ENCODE data around the gene PTX4. TPM values are rescaled to one million over a fixed set of nuclear protein-coding genes. Genes with fewer than 3 reads are reported as not detected.

The PTX4 gene
- total RNA-seq (0.05 TPM), polyA plus RNA-seq (0.05 TPM)
- long read RNA-seq, donor 1, result 0 reads
- long read RNA-seq, donor 2, result 0 reads
- long read RNA-seq, donor 3, result 0 reads
- long read RNA-seq, donor 4, result 0 reads
- long read RNA-seq, donor 5, result 0 reads
- long read RNA-seq, donor 6, partial matches to known transcripts, result 0 of 1 reads
- long read RNA-seq, donor 6, other reads (novel, unspliced or antisense), result 0 of 1 reads
- long read RNA-seq, donor 7, result 0 reads
- long read RNA-seq, donor 8, result 0 reads
- long read RNA-seq, donor 9, result 0 reads
- long read RNA-seq, donor 10, result 0 reads

- H3K4me1 ChIP-seq (ENCODE audit: control insufficient read depth in 2 of 2, insufficient read depth in 2 of 2, low read length in 2 of 2), result peaks cover 5 to 22% of the 10 kb centered on the region in 2 donors
- no peaks in the 10 kb centered on the region for H3K9me3 ChIP-seq (ENCODE audit: control insufficient read depth in 2 of 2, insufficient read depth in 1 of 2, low read length in 1 of 2)
- H3K4me3 ChIP-seq (ENCODE audit: low read length in 2 of 2), result no peak within 1 kb of the TSS
- no peaks in the 10 kb centered on the region for H3K36me3 ChIP-seq (ENCODE audit: control insufficient read depth in 2 of 2, insufficient read depth in 2 of 2, low read length in 1 of 2)
- H3K27ac ChIP-seq (ENCODE audit: low read depth in 1 of 2, low read length in 1 of 2), result peak within 1 kb of the TSS in 1 of 2 donors; percentile 28
- peak in 1 of 9 donors; percentile 28 for DNase-seq (ENCODE audit: low read depth in 6 of 9, low spot score in 9 of 9)
- no peaks in the 10 kb centered on the region for H3K27me3 ChIP-seq (ENCODE audit: control insufficient read depth in 2 of 2, insufficient read depth in 1 of 2, low read length in 1 of 2)
- WGBS, result 77% methylated on average over 19 of the region's 19 CpGs
These were observed at the start of gene PTX4 for GRCh38 chr16:1488619-1489018. Gene PTX4 (minus strand): TSS chr16:1488944. CDS start chr16:1488909, 35 bp downstream.

- peaks cover 9 to 11% of the 10 kb centered on the region in 2 donors for H3K36me3 ChIP-seq (ENCODE audit: control insufficient read depth in 2 of 2, insufficient read depth in 2 of 2, low read length in 1 of 2)
These were observed 49.1 kb upstream of the PTX4 start for GRCh38 chr16:1537763-1538289.

GRCh38 chr16:1537138-1537577 lies 48.4 kb upstream of the PTX4 start:
- H3K36me3 ChIP-seq (ENCODE audit: control insufficient read depth in 2 of 2, insufficient read depth in 2 of 2, low read length in 1 of 2), result peaks cover 3 to 8% of the 10 kb centered on the region in 2 donors

More at GRCh38 chr16:1537763-1538289, 49.1 kb upstream of the PTX4 start:
- H3K9me3 ChIP-seq (ENCODE audit: control insufficient read depth in 2 of 2, insufficient read depth in 1 of 2, low read length in 1 of 2), result peaks cover 0 to 8% of the 10 kb centered on the region in 2 donors
- H3K27ac ChIP-seq (ENCODE audit: low read depth in 1 of 2, low read length in 1 of 2), result peak overlapping the region in 1 of 2 donors; percentile 66
- H3K4me1 ChIP-seq (ENCODE audit: control insufficient read depth in 2 of 2, insufficient read depth in 2 of 2, low read length in 2 of 2), result peaks cover 6 to 44% of the 10 kb centered on the region in 2 donors
- peak in 1 of 9 donors; percentile 29 for DNase-seq (ENCODE audit: low read depth in 6 of 9, low spot score in 9 of 9)
- no peak overlapping the region for H3K4me3 ChIP-seq (ENCODE audit: low read length in 2 of 2)
- 24% methylated on average over 26 of the region's 26 CpGs for WGBS
- H3K27me3 ChIP-seq (ENCODE audit: control insufficient read depth in 2 of 2, insufficient read depth in 1 of 2, low read length in 1 of 2), result peaks cover 0 to 2% of the 10 kb centered on the region in 2 donors

GRCh38 chr16:1536601-1537000 lies 47.9 kb upstream of the PTX4 start:
- Histone ChIP-seq H3K4me1 (ENCODE audit: control insufficient read depth in 2 of 2, insufficient read depth in 2 of 2, low read length in 2 of 2) (peaks cover 6 to 56% of the 10 kb centered on the region in 2 donors), H3K4me3 (ENCODE audit: low read length in 2 of 2) (no peak overlapping the region)

More at GRCh38 chr16:1537138-1537577, 48.4 kb upstream of the PTX4 start:
- H3K4me3 ChIP-seq (ENCODE audit: low read length in 2 of 2), result no peak overlapping the region
- peaks cover 0 to 2% of the 10 kb centered on the region in 2 donors for H3K27me3 ChIP-seq (ENCODE audit: control insufficient read depth in 2 of 2, insufficient read depth in 1 of 2, low read length in 1 of 2)
- no peak overlapping the region for H3K27ac ChIP-seq (ENCODE audit: low read depth in 1 of 2, low read length in 1 of 2)
- H3K4me1 ChIP-seq (ENCODE audit: control insufficient read depth in 2 of 2, insufficient read depth in 2 of 2, low read length in 2 of 2), result peaks cover 6 to 50% of the 10 kb centered on the region in 2 donors
- no peak for DNase-seq (ENCODE audit: low read depth in 6 of 9, low spot score in 9 of 9)
- 96% methylated on average over 27 of the region's 27 CpGs for WGBS
- H3K9me3 ChIP-seq (ENCODE audit: control insufficient read depth in 2 of 2, insufficient read depth in 1 of 2, low read length in 1 of 2), result peaks cover 0 to 8% of the 10 kb centered on the region in 2 donors

GRCh38 chr16:1535391-1536291 lies 46.9 kb upstream of the PTX4 start:
- peaks cover 0 to 8% of the 10 kb centered on the region in 2 donors for H3K36me3 ChIP-seq (ENCODE audit: control insufficient read depth in 2 of 2, insufficient read depth in 2 of 2, low read length in 1 of 2)
- no peak for DNase-seq (ENCODE audit: low read depth in 6 of 9, low spot score in 9 of 9)
- no peak overlapping the region for H3K27ac ChIP-seq (ENCODE audit: low read depth in 1 of 2, low read length in 1 of 2)
- H3K9me3 ChIP-seq (ENCODE audit: control insufficient read depth in 2 of 2, insufficient read depth in 1 of 2, low read length in 1 of 2), result peaks cover 0 to 8% of the 10 kb centered on the region in 2 donors
- peaks cover 0 to 2% of the 10 kb centered on the region in 2 donors for H3K27me3 ChIP-seq (ENCODE audit: control insufficient read depth in 2 of 2, insufficient read depth in 1 of 2, low read length in 1 of 2)
- WGBS, result 87% methylated on average over 39 of the region's 39 CpGs
- H3K4me3 ChIP-seq (ENCODE audit: low read length in 2 of 2), result peak overlapping the region in 1 of 2 donors; percentile 61
- H3K4me1 ChIP-seq (ENCODE audit: control insufficient read depth in 2 of 2, insufficient read depth in 2 of 2, low read length in 2 of 2), result peaks cover 6 to 65% of the 10 kb centered on the region in 2 donors

More at GRCh38 chr16:1536601-1537000, 47.9 kb upstream of the PTX4 start:
- no peak for DNase-seq (ENCODE audit: low read depth in 6 of 9, low spot score in 9 of 9)
- peaks cover 0 to 8% of the 10 kb centered on the region in 2 donors for H3K36me3 ChIP-seq (ENCODE audit: control insufficient read depth in 2 of 2, insufficient read depth in 2 of 2, low read length in 1 of 2)
- H3K9me3 ChIP-seq (ENCODE audit: control insufficient read depth in 2 of 2, insufficient read depth in 1 of 2, low read length in 1 of 2), result peaks cover 0 to 8% of the 10 kb centered on the region in 2 donors
- H3K27me3 ChIP-seq (ENCODE audit: control insufficient read depth in 2 of 2, insufficient read depth in 1 of 2, low read length in 1 of 2), result peaks cover 0 to 2% of the 10 kb centered on the region in 2 donors
- 97% methylated on average over 13 of the region's 13 CpGs for WGBS
- H3K27ac ChIP-seq (ENCODE audit: low read depth in 1 of 2, low read length in 1 of 2), result no peak overlapping the region

- peaks cover 6 to 71% of the 10 kb centered on the region in 2 donors for H3K4me1 ChIP-seq (ENCODE audit: control insufficient read depth in 2 of 2, insufficient read depth in 2 of 2, low read length in 2 of 2)
- H3K9me3 ChIP-seq (ENCODE audit: control insufficient read depth in 2 of 2, insufficient read depth in 1 of 2, low read length in 1 of 2), result peaks cover 0 to 8% of the 10 kb centered on the region in 2 donors
- no peak for DNase-seq (ENCODE audit: low read depth in 6 of 9, low spot score in 9 of 9)
- peak overlapping the region; percentile 37 to 61 for H3K4me3 ChIP-seq (ENCODE audit: low read length in 2 of 2)
- H3K36me3 ChIP-seq (ENCODE audit: control insufficient read depth in 2 of 2, insufficient read depth in 2 of 2, low read length in 1 of 2), result peaks cover 0 to 8% of the 10 kb centered on the region in 2 donors
- 73% methylated on average over 57 of the region's 57 CpGs for WGBS
- H3K27me3 ChIP-seq (ENCODE audit: control insufficient read depth in 2 of 2, insufficient read depth in 1 of 2, low read length in 1 of 2), result peaks cover 0 to 2% of the 10 kb centered on the region in 2 donors
- H3K27ac ChIP-seq (ENCODE audit: low read depth in 1 of 2, low read length in 1 of 2), result peak overlapping the region; percentile 72 to 85
These were observed 45.6 kb upstream of the PTX4 start for GRCh38 chr16:1534021-1535020.

- DNase-seq (ENCODE audit: low read depth in 6 of 9, low spot score in 9 of 9), result peak in 3 of 9 donors; percentile 37 to 43 (median 39)
- peak within 1 kb of the TSS; percentile 72 to 85 for H3K27ac ChIP-seq (ENCODE audit: low read depth in 1 of 2, low read length in 1 of 2)
- H3K4me1 ChIP-seq (ENCODE audit: control insufficient read depth in 2 of 2, insufficient read depth in 2 of 2, low read length in 2 of 2), result peaks cover 6 to 69% of the 10 kb centered on the region in 2 donors
- peak within 1 kb of the TSS; percentile 37 to 61 for H3K4me3 ChIP-seq (ENCODE audit: low read length in 2 of 2)
- peaks cover 0 to 8% of the 10 kb centered on the region in 2 donors for H3K36me3 ChIP-seq (ENCODE audit: control insufficient read depth in 2 of 2, insufficient read depth in 2 of 2, low read length in 1 of 2)
- H3K27me3 ChIP-seq (ENCODE audit: control insufficient read depth in 2 of 2, insufficient read depth in 1 of 2, low read length in 1 of 2), result peaks cover 0 to 2% of the 10 kb centered on the region in 2 donors
- WGBS, result 53% methylated on average over 27 of the region's 27 CpGs
- H3K9me3 ChIP-seq (ENCODE audit: control insufficient read depth in 2 of 2, insufficient read depth in 1 of 2, low read length in 1 of 2), result peaks cover 0 to 8% of the 10 kb centered on the region in 2 donors
These were observed 44.8 kb upstream of the PTX4 start, which contains the start of gene TMEM204 for GRCh38 chr16:1533443-1533951. Gene TMEM204 (plus strand): TSS chr16:1533666. CDS start chr16:1534276, 610 bp downstream.

Data from thymus (tissue), 14 donors.